Prostate gland (tissue), 2 donors: ENCODE measurements around the gene SCAPER.
"Not testable (repeated sequence)": the region's sequence is repeated elsewhere in the genome, so short reads cannot be mapped to it uniquely, and the experiment has no call there.

Experiments used
- POLR2A ChIP-seq: fragments of 450-650 bp; IDR thresholded peaks from one replicate; pipeline ENCODE4 v1.6.1; 2016; ENCODE audit warnings: antibody characterized with exemption, mild to moderate bottlenecking
- TF ChIP-seq, protein P1 (sequence below), 4 experiments: fragments of 200-600 bp in 2 of 4; fragments of 450-650 bp in 2 of 4; sonication (generic) in 2 of 4; IDR thresholded peaks; 1 replicate in 3 of 4; 2 replicates in 1 of 4; pipeline ENCODE4 v1.5.1; 2016 to 2019; ENCODE audit warnings: antibody characterized with exemption in 4 of 4, mild to moderate bottlenecking in 2 of 4, moderate library complexity in 2 of 4

DNA sequence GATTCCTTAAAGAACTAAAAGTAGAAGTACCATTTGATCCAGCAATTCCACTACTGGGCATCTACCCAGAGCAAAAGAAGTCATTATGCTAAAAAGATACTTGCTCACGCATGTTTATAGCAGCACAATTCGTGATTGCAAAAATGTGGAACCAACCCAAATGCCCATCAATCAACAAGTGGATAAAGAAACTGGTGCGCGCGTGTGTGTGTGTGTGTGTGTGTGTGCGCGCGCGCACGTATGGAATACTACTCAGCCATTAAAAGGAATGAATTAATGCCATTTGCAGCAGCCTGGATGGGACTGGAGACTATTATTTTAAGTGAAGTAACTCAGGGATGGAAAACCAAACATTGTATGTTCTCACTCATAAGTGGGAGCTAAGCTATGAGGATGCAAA lies 394.5 kb downstream of the SCAPER start:
- TF ChIP-seq, protein P1, sequence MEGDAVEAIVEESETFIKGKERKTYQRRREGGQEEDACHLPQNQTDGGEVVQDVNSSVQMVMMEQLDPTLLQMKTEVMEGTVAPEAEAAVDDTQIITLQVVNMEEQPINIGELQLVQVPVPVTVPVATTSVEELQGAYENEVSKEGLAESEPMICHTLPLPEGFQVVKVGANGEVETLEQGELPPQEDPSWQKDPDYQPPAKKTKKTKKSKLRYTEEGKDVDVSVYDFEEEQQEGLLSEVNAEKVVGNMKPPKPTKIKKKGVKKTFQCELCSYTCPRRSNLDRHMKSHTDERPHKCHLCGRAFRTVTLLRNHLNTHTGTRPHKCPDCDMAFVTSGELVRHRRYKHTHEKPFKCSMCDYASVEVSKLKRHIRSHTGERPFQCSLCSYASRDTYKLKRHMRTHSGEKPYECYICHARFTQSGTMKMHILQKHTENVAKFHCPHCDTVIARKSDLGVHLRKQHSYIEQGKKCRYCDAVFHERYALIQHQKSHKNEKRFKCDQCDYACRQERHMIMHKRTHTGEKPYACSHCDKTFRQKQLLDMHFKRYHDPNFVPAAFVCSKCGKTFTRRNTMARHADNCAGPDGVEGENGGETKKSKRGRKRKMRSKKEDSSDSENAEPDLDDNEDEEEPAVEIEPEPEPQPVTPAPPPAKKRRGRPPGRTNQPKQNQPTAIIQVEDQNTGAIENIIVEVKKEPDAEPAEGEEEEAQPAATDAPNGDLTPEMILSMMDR (IDR thresholded peaks at IDR 0.05): not testable (repeated sequence)
- not testable (repeated sequence) for TF ChIP-seq POLR2A
